COLO668 (cell line): Measurements from ENCODE around the gene MROH9.

Experiments used
- DNase-seq: peaks from one replicate; lab custom pipeline; 2025; ENCODE audit not compliant: unreplicated experiment; lab: John Stamatoyannopoulos, UW

Gene MROH9

GRCh38 chr1:170964506-170964905 is 29.2 kb downstream of the MROH9 start:
- DNase-seq = no peak

DNA sequence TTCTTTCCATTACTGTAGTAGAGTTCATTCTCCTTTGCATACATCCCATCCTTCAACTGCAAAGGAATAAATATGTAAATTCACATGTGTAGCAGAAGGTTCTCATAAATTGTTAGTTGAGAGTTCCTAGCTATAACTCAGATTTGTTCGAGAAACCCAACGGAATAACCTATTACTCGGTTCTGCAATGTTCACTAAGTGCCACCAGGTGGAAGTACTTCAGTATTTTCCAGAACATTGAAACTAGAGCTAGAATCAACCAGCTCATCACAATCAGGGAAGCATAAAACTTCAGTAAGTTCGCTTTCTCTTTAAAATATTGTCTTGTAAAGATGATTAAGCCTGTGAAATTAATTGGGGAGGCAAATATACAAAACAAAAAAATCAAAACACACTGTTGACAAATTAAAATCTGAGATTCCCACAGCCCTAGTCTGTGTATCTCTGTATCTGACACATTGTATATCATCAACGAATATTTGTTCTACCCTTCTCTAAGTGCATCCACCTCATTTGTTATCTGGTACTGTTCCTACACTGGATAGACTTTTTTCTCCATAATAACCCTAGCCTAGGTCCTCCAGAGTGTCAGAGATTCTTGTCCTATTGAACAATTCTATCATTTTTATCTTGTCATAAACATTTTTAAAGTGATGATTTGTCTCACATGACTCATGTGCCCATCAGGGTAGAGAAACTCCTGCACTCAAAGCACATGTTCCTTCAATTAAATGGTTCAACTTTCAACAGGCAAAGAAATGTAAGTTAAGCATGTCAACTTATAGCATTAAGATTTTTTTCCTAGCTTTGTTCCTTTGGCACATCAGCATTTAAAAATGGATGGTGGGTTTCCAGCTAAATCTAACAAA is 31.9 kb downstream of the MROH9 start:
- DNase-seq = no peak

DNA sequence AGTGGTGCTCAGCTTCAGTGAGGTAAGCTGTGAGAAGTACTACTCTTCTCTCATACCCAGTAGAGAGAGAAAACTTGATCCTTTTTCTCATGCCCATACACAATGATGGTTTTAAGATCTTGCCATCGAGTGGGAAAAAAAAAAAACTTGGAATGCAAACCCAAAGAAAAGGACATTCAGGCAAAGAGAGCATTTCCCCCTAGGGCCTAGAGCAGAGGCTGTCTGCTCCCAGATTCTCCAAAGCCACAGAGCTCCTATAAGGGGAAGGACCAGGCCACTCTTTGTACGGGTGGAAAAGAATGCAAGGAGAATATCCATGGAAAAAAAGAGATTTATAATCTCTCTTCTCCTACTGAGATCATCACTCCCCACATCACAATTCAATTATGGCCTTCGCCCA is 34.9 kb downstream of the MROH9 start:
- no peak for DNase-seq

- no peak for DNase-seq
Observed at GRCh38 chr1:170978371-170978910, 43.1 kb downstream of the MROH9 start.

- DNase-seq = no peak
Observed at GRCh38 chr1:170985406-170985805, 50.1 kb downstream of the MROH9 start.

- no peak for DNase-seq
Observed at GRCh38 chr1:170986901-170987300, 51.6 kb downstream of the MROH9 start.

DNA sequence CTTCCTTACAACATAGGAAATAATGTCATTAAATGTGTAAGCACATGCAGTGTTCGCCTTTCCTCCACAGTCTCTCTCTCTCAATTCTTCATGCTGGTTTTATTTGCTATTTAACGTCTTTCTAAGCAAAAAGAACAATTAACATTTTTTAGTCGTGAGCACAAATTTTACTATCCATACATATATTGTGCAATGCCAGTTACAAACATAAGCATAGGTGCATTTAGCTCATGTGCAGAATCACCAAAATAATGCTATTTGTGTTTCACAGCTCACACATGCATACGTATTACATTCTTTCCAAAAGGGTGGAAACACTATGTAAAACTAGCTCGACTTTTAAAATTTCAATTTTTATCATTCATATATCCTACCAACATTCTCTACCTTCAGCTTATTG is 52.1 kb downstream of the MROH9 start:
- no peak for DNase-seq

DNA sequence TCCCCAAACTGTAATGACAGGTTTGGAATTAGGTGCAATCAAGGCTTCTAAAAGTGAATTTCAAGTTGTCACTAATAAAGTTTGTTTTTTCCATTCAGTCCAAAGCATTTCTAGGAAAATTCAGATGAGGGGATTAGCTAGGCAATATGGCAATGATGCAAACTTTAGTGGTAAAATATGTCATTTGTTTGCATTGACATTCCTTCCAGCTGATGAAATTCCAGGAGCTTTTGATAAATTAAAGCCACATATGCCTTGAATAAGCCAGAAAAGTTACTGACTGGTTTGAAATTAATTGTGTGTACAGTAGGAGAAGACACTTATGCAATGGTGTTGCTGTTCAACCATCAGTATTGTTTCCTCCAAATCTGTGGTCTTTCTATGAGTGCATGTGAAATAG is 57.8 kb downstream of the MROH9 start:
- DNase-seq = no peak

- no peak for DNase-seq
Observed at GRCh38 chr1:170993717-170994116, 58.4 kb downstream of the MROH9 start.

- DNase-seq = no peak
Observed at GRCh38 chr1:171014880-171015279, 79.5 kb downstream of the MROH9 start.

- DNase-seq = no peak
Observed at GRCh38 chr1:171017426-171017825, 82.1 kb downstream of the MROH9 start.

- no peak for DNase-seq
Observed at GRCh38 chr1:171019971-171020370, 84.6 kb downstream of the MROH9 start.

- no peak for DNase-seq
Observed at GRCh38 chr1:171032822-171033702, 97.7 kb downstream of the MROH9 start.

GRCh38 chr1:171037626-171038025 is 102.3 kb downstream of the MROH9 start:
- DNase-seq = no peak

DNA sequence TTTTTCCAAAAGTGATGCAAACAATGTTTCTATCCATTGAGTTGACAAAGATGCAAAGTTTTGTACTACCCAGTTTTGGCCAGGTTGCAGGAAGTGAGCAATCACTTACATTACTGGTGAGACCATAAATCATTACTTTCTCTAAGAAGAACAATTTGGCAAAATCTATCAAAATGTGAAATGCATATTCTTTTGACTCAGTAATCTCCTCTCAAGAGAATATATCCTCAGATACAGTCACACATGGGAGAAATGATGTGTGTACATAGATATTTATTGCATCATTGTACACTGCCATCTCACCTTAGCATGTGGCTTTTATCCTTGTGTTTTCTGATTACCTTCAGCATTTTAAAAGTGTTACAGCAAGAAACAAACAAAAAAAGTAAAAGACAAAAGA is 103.0 kb downstream of the MROH9 start:
- no peak for DNase-seq

GRCh38 chr1:171048014-171048413 is 112.7 kb downstream of the MROH9 start:
- no peak for DNase-seq

GRCh38 chr1:171052977-171053376 is 117.6 kb downstream of the MROH9 start:
- no peak for DNase-seq

DNA sequence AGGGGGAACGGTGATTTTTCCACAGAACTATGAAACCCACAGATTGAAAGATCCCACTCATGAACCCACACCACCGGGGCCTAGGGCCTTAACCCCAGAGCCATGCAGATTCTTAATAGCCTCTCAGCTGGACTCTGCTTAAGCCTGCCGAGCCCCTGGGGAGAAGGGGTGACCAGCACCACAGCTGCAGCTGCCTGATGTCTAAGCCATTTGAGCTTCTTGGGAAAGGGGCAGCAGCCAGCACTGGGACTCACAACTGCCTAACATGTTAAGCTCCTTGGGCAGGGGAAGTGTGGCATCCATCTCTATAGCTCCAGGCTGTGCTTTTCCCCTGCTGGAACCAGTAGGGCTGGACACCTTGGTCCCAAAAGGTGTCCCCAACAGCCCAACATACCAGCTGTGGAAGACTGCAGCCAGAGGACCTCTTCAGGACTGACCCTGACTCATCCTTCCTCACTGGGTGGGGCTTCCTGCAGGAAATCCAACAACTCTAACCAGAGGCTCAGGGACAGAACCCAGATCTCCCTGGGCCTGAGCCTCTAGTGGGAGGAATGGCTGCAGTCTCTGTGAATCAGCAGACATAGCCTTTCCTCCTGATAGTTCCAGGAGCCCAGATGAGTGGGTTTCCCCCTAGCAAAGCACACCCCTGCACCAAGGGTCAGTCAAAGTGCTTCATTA is 120.8 kb downstream of the MROH9 start:
- DNase-seq = no peak

DNA sequence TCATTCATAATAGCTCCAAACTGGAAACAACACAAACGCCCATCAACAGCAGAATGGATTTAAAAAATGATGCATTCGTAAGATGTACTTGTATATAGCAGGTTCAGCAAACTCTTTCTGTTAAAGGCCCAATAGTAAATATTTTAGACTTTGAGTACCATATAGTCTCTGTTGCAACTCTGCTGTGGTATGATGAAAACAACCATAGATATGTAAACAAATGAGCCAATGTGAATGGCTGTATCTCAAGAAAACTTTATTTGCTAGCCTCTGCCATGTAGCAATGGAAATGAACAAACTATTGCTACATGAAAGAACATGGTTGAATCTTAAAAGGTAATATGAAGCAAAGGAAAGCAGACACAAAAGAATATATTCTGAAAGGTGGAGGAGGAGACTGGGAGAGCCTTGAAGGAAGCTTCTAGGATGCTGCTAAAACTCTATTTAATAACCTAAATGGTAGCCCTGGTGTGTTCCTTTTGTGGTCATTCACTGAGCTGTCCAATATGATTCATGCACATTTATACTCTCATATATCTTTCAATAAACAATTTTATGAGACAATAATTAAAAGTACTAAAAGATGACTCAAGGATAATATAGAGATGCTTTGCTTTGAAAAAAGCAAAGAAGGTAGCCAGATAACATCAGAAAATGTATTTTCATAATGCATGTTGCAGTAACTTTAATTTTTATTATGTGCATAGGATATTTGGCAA is 126.2 kb downstream of the MROH9 start:
- no peak for DNase-seq

DNA sequence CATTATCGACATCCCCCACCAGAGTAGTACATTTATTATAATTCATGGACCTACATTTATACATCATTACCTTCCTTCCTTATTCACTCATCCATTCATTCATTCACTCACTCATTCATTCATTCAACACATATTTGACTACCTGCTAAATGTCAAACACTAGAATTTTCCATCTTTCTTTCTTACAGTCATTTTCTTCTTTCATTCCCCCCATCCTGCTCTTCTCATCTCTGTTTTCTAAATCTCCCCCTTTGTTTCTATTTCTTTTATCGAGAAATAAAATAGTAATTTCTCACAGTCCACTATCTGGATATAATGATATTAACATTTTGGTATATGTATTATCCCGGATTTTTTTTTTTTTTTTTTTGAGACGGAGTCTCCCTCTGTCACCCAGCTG is 127.6 kb downstream of the MROH9 start:
- DNase-seq = no peak

- DNase-seq = no peak
Observed at GRCh38 chr1:171075041-171075440, 139.7 kb downstream of the MROH9 start.
